ENCODE measurements around the gene CCL3. TPM values are rescaled to one million over a fixed set of nuclear protein-coding genes. Genes with fewer than 3 reads are reported as not detected.

Gene CCL3
- total and polyA plus RNA-seq, 2 donors (not counting 3 experiments of a cell fraction or from before 2014, with no cell fraction given): not detected

DNA sequence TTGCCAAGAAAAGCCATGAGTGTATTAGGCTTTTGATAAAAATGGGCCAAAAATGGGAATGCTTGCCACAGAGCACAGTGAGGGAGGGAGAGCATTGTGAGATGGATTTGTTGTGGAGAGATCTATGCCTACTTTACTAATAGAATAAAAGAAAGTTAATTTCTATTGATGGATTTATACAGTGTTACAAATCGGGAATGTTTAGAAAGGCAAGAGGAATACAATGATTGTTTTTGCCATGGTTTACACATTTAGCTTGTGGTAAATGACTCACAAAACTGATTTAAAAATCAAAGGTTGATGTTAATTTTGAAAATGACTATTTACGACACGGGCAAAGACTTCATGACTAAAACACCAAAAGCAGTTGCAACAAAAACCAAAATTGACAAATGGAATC lies 30.3 kb upstream of the CCL3 start:
- H3K4me3 ChIP-seq (replicated peaks in 1 of 3; ENCODE audit: insufficient read depth in 1 of 3, low read depth in 1 of 3, low read length in 3 of 3): no peak overlapping the region
- H3K36me3 ChIP-seq (ENCODE audit: control insufficient read depth in 2 of 2, extremely low read depth in 1 of 2, insufficient read depth in 2 of 2, low read length in 2 of 2): no peaks in the 10 kb centered on the region
- no peak overlapping the region for H2AFZ ChIP-seq (ENCODE audit: low read depth, low read length)
- no peaks in the 10 kb centered on the region for H4K20me1 ChIP-seq (replicated peaks; ENCODE audit: control insufficient read depth, extremely low read depth, insufficient read depth, low read length)
- DNase-seq (ENCODE audit: low read depth, low spot score) (no peak), FAIRE-seq (no peak)
- no peaks in the 10 kb centered on the region for H3K9me1 ChIP-seq (replicated peaks; ENCODE audit: control insufficient read depth, extremely low read depth, insufficient read depth, low read length)
- H3K4me2 ChIP-seq (ENCODE audit: insufficient read depth, low read length): no peak overlapping the region
- no peak overlapping the region for H3K27ac ChIP-seq (ENCODE audit: insufficient read depth, low read depth, low read length)
- intact Hi-C loops (cut with micrococcal nuclease): no loop called here
- dilution Hi-C loops (cut with MboI; ENCODE audit: extremely low pct_ligation_motif_present, low sequenced_read_pairs): no loop called here
- TF ChIP-seq FOS (IDR thresholded peaks at IDR 0.05; ENCODE audit: borderline replicate concordance, insufficient read depth, low read length) (no peak), EZH2 (IDR thresholded peaks at IDR 0.05; ENCODE audit: borderline replicate concordance, low read depth, low read length, severe bottlenecking) (no peak), POLR2A (IDR thresholded peaks at IDR 0.05; ENCODE audit: low read depth, low read length) (no peak), POLR2AphosphoS5 (IDR thresholded peaks at IDR 0.05; ENCODE audit: insufficient read depth, low read depth, low read length) (no peak), JUN (IDR thresholded peaks at IDR 0.05; ENCODE audit: borderline replicate concordance, insufficient read depth, insufficient read length, low read depth) (no peak), MYC (IDR thresholded peaks at IDR 0.05; ENCODE audit: low read depth, low read length) (no peak), GATA2 (IDR thresholded peaks at IDR 0.05; ENCODE audit: insufficient read depth, insufficient read length, low read depth, low read length) (no peak)
- TF ChIP-seq, protein P1, sequence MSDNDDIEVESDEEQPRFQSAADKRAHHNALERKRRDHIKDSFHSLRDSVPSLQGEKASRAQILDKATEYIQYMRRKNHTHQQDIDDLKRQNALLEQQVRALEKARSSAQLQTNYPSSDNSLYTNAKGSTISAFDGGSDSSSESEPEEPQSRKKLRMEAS (IDR thresholded peaks at IDR 0.05; ENCODE audit: insufficient read depth, insufficient read length): no peak
- TF ChIP-seq, protein P2, sequence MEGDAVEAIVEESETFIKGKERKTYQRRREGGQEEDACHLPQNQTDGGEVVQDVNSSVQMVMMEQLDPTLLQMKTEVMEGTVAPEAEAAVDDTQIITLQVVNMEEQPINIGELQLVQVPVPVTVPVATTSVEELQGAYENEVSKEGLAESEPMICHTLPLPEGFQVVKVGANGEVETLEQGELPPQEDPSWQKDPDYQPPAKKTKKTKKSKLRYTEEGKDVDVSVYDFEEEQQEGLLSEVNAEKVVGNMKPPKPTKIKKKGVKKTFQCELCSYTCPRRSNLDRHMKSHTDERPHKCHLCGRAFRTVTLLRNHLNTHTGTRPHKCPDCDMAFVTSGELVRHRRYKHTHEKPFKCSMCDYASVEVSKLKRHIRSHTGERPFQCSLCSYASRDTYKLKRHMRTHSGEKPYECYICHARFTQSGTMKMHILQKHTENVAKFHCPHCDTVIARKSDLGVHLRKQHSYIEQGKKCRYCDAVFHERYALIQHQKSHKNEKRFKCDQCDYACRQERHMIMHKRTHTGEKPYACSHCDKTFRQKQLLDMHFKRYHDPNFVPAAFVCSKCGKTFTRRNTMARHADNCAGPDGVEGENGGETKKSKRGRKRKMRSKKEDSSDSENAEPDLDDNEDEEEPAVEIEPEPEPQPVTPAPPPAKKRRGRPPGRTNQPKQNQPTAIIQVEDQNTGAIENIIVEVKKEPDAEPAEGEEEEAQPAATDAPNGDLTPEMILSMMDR (IDR thresholded peaks at IDR 0.05; ENCODE audit: extremely low read depth in 1 of 2, insufficient read depth in 1 of 2, low read depth in 1 of 2, low read length in 2 of 2): no peak
- no peaks in the 10 kb centered on the region for H3K79me2 ChIP-seq (ENCODE audit: control insufficient read depth, insufficient read depth, low read length)
- ChIA-PET CTCF (no interaction called here), POLR2A (no interaction called here)
- no TSS peak for BruUV-seq (replicated peaks)
- no peaks in the 10 kb centered on the region for H3K27me3 ChIP-seq (ENCODE audit: control insufficient read depth in 2 of 2, insufficient read depth in 2 of 2, low read length in 2 of 2)
- H3K4me1 ChIP-seq (ENCODE audit: control insufficient read depth, extremely low read depth, insufficient read depth, low read length): no peaks in the 10 kb centered on the region
- no peak overlapping the region for H3K9ac ChIP-seq (replicated peaks; ENCODE audit: extremely low read depth, insufficient read depth, low read length)
- no peaks in the 10 kb centered on the region for H3K9me3 ChIP-seq (replicated peaks; ENCODE audit: control insufficient read depth, insufficient read depth, low read length)
